T-helper 1 cell treated with Interleukin-12 subunit alpha and Interleukin-12 subunit beta and Interleukin-4 antibody, amounts not matched to agents 30 ng/mL and 1 ng/mL, for 36 hours (primary cell): ENCODE data around the gene SH3GL2. TPM values are rescaled to one million over a fixed set of nuclear protein-coding genes. Genes with fewer than 3 reads are reported as not detected.

Experiments
- intact Hi-C: fragments of 100-400 bp; cut with micrococcal nuclease; formaldehyde crosslinking; loops from one replicate; pipeline ENCODE4 v1.15.1; 2024
- total RNA-seq: library from RNA; stranded (reverse); gene quantifications from 2 replicates; pipeline ENCODE4 v1.2.3, GENCODE V29; 2022

SH3GL2 gene
- total RNA-seq, 1 donor from 2014 or later: not detected

- intact Hi-C loops: no loop called here
These were observed 75.1 kb downstream of the SH3GL2 start for GRCh38 chr9:17653947-17654465.

DNA sequence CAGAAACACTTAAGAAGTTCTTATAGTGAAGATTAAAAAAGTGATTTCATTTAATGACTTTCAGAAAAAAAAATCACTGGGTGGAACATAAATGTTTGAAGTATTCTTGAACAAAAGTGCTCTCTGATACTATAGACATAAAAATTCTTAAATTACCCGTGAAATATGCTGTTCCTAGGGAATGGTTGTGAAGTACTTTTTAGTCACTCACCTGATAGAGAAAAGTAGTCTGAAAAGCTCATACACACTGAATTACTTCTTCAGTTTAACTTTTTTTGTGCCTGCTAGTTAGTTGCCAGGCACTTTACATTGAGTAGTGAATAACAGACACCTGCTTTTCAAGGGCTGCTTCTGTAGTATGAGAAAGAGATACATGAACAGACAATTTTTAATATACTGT is 78.0 kb downstream of the SH3GL2 start:
- intact Hi-C loops: no loop called here

DNA sequence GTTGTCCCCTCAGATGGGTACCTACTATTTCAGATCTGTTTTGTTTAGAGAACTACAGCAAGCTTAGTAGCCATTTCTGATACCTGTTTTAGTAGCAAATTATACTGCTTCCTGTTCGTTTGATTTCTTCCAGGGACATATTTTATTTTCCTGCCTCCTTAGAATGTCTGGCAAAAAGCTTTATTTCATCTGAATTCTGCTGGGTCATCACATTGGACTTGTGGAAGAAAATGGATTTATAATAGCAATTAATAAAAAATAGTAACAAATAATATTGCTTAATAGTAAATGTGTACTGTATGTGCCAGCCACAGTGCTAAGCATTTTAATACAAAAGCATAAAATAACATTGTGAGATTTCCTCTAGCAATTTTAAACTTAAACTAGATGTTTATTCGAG is 79.4 kb downstream of the SH3GL2 start:
- intact Hi-C loops: no loop called here

DNA sequence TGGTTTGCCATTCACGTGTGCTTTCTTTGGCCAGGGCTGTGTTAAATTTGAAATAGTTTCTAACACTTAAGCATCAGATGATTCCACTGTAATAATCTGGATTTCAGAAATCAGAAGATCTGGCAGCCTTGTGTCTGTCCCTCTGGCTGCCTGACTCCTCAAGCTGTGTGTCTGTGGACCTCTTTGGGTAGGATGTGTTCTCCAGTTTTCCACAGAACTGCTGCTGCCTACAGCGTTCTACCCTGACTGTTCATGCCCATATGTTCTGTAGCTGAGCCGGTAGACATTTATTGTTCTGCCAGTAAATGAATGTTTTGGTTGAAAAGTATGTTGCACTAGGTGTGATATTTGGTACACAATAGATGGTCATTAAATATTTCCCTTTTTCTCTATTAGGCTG is 81.3 kb downstream of the SH3GL2 start:
- intact Hi-C loops: no loop called here

GRCh38 chr9:17665450-17665849 is 86.6 kb downstream of the SH3GL2 start:
- intact Hi-C loops: no loop called here

GRCh38 chr9:17669206-17669605 is 90.3 kb downstream of the SH3GL2 start:
- intact Hi-C loops: no loop called here

- intact Hi-C loops: no loop called here
These were observed 103.8 kb downstream of the SH3GL2 start for GRCh38 chr9:17682684-17683083.

DNA sequence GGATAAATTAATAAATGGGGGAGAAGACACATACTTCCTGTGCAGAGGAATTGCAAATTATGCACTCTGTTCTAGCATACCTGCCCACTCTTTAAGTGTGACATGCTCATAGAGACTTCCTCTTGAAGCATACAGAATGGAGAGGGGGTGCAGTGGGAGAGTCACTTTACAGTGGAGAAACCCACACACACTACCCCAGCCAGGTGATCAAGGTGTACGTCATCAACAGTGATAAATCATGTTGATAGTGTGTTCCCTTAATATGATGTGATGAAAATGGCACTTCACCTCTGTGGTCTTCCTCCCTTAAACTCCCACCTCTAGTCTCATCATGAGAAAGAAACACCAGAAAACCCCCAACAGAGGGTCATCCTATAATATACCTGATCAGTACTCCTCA is 110.0 kb downstream of the SH3GL2 start:
- intact Hi-C loops: no loop called here

DNA sequence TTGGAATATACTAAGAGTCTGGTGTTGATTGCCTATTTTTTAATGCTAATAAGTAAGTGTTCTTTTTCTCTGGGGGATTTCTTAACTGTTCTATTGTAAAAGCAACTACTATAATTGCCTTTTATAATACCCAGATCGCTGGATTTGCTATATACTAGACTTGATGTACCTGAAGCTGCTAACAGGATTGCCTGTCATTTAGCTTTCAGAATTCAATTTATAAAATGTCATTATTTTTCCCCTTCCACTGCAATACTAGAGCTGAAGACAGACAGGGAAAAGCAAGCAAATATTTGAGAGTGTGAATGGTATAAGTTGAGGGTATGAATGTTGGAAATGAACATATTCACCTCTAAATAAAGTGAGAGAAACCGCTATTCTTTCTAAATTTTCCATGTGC is 115.5 kb downstream of the SH3GL2 start:
- intact Hi-C loops: no loop called here

- intact Hi-C loops: no loop called here
These were observed 116.6 kb downstream of the SH3GL2 start for GRCh38 chr9:17695482-17695881.

- intact Hi-C loops: no loop called here
These were observed 120.9 kb downstream of the SH3GL2 start for GRCh38 chr9:17699615-17700330.

GRCh38 chr9:17706347-17706746 is 127.5 kb downstream of the SH3GL2 start:
- intact Hi-C loops: no loop called here

DNA sequence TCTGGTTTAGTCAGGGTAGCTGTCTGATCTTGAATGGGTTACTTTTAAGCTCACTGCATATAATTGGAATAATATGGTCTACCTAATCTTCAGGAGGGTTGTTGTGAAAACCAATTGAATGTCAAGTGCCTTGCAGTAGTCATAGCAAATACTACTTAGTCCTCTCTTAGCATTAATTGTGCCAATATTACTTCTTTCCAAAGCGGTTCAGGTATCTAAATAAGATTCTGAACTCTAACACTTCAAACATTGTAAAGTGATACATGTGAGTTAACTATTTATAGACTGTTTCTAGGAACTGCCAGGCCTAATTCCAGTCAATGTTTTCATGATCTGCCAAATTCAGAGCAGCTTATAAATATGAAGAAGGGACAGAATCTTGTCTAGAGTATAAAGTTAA is 140.2 kb downstream of the SH3GL2 start:
- intact Hi-C loops: no loop called here

DNA sequence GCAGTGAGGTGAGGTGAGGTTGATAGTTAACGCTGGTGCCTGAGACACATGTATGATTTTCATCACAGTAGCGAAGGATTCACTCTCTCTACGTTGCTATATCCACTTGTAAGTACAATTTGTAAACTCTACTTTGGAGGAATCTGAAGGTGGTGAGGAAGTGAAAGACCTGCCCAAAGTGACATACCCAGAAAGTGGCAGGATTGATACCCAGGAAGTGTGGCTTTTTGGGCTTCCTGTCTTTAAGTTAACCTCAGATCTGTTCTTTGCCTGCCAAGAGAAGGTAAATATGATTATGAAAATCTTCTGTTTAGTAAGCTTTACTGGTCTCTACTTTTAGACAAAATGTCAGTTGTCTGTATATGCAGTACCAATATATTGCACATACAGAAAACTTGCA is 143.1 kb downstream of the SH3GL2 start:
- intact Hi-C loops: no loop called here

GRCh38 chr9:17723656-17724055 is 144.8 kb downstream of the SH3GL2 start:
- intact Hi-C loops: no loop called here

DNA sequence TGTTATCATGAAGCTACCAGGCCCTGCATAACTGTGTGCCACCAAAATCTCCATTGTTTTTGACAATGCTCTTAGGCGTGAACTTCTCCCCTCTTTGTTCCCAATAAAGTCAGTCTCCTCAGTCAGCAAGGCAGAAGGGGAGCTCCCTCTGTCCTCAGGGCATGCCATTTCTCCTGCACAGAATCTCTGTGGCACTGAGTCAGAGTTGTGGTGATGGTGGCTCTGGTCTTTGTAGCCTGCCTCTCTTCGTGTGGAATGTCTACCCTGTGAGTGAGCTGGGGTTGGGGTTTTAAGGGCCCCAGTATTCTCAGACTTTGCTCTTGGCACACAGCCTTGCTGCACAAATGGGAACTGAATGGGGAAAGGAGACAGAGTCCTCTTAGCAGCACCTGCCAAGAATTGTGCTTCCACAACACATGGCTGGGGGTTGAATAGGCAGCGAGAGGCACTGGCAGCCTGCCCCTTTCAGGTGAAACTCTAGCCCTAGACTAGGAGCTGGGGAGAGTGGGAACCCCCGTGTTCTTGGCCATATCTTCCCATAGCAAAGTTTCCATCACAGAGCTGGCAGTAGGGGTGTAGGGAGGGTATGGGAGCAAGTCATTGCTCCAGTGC is 146.6 kb downstream of the SH3GL2 start:
- intact Hi-C loops: no loop called here

DNA sequence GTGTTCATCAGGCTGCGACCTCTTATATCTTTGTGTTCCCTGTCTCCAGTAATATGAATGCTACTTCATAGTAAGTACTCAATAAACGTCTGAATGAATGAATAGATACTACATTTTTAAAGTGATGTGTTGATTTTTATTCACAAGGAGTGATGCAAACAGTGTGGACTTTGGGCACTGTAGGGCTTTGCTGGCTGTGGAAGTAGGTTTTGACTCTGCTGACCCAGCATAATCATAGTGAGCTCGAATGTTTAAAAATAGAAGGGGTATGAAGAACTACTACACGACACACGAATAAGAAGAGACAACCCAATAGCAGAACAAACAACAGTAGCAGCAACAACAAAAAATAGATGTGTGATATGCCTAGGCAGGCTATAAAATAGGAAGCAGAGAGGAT is 147.4 kb downstream of the SH3GL2 start:
- intact Hi-C loops: no loop called here

DNA sequence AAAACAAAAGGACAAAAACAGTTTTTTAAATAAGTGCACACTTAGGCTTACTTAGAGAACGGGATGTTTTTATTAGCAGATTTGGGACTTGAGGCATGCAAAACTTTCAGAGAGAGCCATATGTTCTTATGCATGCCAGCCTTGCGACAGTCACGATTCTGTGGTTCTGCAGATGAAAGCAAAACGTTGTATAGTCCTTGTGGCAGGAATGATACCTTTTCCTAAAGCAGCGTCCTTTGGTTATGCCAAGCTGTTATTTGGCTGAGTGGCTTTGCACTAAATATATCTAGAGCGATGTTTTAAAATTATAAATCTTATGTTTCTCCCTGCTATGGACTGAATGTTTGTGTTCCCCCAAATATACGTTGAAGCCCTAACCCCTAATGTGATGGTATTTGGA is 152.0 kb downstream of the SH3GL2 start:
- intact Hi-C loops: no loop called here

DNA sequence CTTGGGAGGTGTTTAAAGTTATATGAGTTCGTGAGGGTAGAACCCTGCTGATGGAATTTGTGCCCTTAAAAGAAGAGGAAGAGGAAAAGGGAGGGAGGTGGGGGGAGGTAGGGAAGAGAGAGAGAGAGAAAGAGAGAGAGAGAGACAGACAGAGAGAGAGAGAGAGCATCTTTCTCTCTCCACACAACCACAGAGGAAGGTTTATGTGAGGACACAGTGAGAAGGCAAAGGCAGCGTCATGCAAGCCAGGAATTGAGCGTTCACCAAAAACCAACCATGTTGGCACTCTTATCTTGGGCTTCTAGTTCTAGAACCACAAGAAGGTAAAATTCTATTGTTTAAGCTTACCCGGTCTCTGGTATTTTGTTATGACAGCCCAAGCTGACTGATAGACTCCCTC is 152.4 kb downstream of the SH3GL2 start:
- intact Hi-C loops: no loop called here

- intact Hi-C loops: no loop called here
These were observed 155.8 kb downstream of the SH3GL2 start for GRCh38 chr9:17734674-17735073.

GRCh38 chr9:17735859-17736258 is 157.0 kb downstream of the SH3GL2 start:
- intact Hi-C loops: no loop called here

- intact Hi-C loops: no loop called here
These were observed 160.2 kb downstream of the SH3GL2 start for GRCh38 chr9:17739022-17739421.

DNA sequence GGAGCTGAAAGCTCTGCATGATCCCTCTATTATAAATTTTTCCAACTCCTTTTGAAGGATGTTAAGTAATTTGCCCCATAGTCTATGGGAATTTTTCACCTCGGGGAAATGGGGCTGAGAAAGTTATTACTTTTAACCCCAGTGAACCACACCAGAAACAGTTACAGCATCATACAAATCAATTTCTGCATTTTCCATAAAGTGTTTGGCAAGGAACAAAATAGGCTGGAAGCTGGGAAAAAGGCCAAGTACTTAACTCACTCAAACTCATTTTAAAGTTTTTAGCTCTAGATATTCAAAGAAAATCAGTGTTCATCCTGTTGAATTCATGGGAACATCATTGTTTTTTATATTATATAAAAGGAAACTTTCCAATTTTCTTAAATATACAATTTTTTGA is 160.9 kb downstream of the SH3GL2 start:
- intact Hi-C loops: no loop called here
